ENCODE measurements around the gene LCNL1. TPM values are rescaled to one million over a fixed set of nuclear protein-coding genes. Genes with fewer than 3 reads are reported as not detected.

The LCNL1 gene
- polyA plus RNA-seq, 1 donor: 0.61 TPM

GRCh38 chr9:136975644-136976043 is 7.1 kb upstream of the LCNL1 start:
- no peak for DNase-seq (ENCODE audit: low read depth)

GRCh38 chr9:136977223-136977622 is 5.6 kb upstream of the LCNL1 start, which contains the start of gene PTGDS:
Gene PTGDS (plus strand): TSS chr9:136977504. CDS start chr9:136977579, 75 bp downstream.
- no peak for DNase-seq (ENCODE audit: low read depth)

GRCh38 chr9:136977649-136978072 is 5.1 kb upstream of the LCNL1 start:
- DNase-seq (ENCODE audit: low read depth): no peak

- DNase-seq (ENCODE audit: low read depth): no peak
These were observed 4.5 kb upstream of the LCNL1 start for GRCh38 chr9:136978073-136978864.

GRCh38 chr9:136978865-136979544 is 3.8 kb upstream of the LCNL1 start:
- DNase-seq (ENCODE audit: low read depth): no peak

GRCh38 chr9:136979769-136980587 is 2.8 kb upstream of the LCNL1 start:
- DNase-seq (ENCODE audit: low read depth): no peak

- DNase-seq (ENCODE audit: low read depth): no peak
These were observed 1.9 kb upstream of the LCNL1 start for GRCh38 chr9:136980669-136981478.

GRCh38 chr9:136981588-136982231 is 1.1 kb upstream of the LCNL1 start:
- DNase-seq (ENCODE audit: low read depth): no peak

GRCh38 chr9:136983167-136983566 is 374 bp downstream of the LCNL1 start:
- DNase-seq (ENCODE audit: low read depth): no peak

GRCh38 chr9:136983656-136984314 is 992 bp downstream of the LCNL1 start:
- DNase-seq (ENCODE audit: low read depth): no peak

- no peak for DNase-seq (ENCODE audit: low read depth)
These were observed 1.8 kb downstream of the LCNL1 start for GRCh38 chr9:136984464-136985026.

- no peak for DNase-seq (ENCODE audit: low read depth)
These were observed 2.3 kb downstream of the LCNL1 start for GRCh38 chr9:136985027-136985602.

GRCh38 chr9:136985853-136986252 is 3.1 kb downstream of the LCNL1 start:
- DNase-seq (ENCODE audit: low read depth): no peak

GRCh38 chr9:136988872-136989271 is 6.1 kb downstream of the LCNL1 start:
- no peak for DNase-seq (ENCODE audit: low read depth)

GRCh38 chr9:136990242-136990911 is 7.6 kb downstream of the LCNL1 start:
- no peak for DNase-seq (ENCODE audit: low read depth)

GRCh38 chr9:136991993-136992818 is 9.4 kb downstream of the LCNL1 start, which contains the start of gene PAXX:
Gene PAXX (plus strand): TSS chr9:136992422. CDS start chr9:136992444, 22 bp downstream.
- DNase-seq (ENCODE audit: low read depth): peak; percentile 39

- DNase-seq (ENCODE audit: low read depth): no peak
These were observed 10.1 kb downstream of the LCNL1 start for GRCh38 chr9:136992819-136993369.

Data from forelimb muscle (tissue), 1 donor.